OCI-LY3 (cell line): ENCODE data around the gene TSPEAR.

Source experiments
- H2AFZ ChIP-seq: fragments of 200-600, 300-600 bp; shearing (Covaris generic); 2 replicates; pipeline ENCODE4 v1.6.0; 2014; ENCODE audit warnings: antibody characterized with exemption, low read depth, low read length
- H3K27ac ChIP-seq: fragments of 200-600, 300-600 bp; sonication (generic); 2 replicates; pipeline ENCODE4 v1.5.1; 2014; ENCODE audit warnings: mild to moderate bottlenecking, low read length, moderate library complexity, mixed read lengths
- H3K27me3 ChIP-seq: fragments of 200-600, 300-600 bp; sonication (generic); 2 replicates; pipeline ENCODE4 v1.6.1; 2014; ENCODE audit warnings: low read depth, low read length, mixed read lengths
- H3K36me3 ChIP-seq: fragments of 200-600, 300-600 bp; sonication (generic); replicated peaks from 2 replicates; pipeline ENCODE3; 2014; ENCODE audit warnings: low read depth, low read length, mixed read lengths
- H3K4me1 ChIP-seq: fragments of 300-600, 200-600 bp; sonication (generic); 2 replicates; pipeline ENCODE4 v1.6.1; 2014; ENCODE audit warnings: low read length, mixed read lengths
- H3K4me2 ChIP-seq: fragments of 200-600, 300-600 bp; sonication (generic); 2 replicates; pipeline ENCODE4 v1.6.1; 2014; ENCODE audit warnings: low read length, mixed read lengths
- H3K4me3 ChIP-seq: fragments of 300-600, 200-600 bp; sonication (generic); 2 replicates; pipeline ENCODE4 v1.5.1; 2014; ENCODE audit warnings: antibody characterized with exemption, mild to moderate bottlenecking, low read length, moderate library complexity
- H3K79me2 ChIP-seq: fragments of 300-600, 200-600 bp; shearing (Covaris generic); 2 replicates; pipeline ENCODE4 v1.6.1; 2014; ENCODE audit warnings: mild to moderate bottlenecking, low read length, mixed read lengths
- H3K9ac ChIP-seq: fragments of 300-600, 200-600 bp; shearing (Covaris generic); 2 replicates; pipeline ENCODE4 v1.6.0; 2014; ENCODE audit warnings: mild to moderate bottlenecking, low read length, moderate library complexity
- H3K9me3 ChIP-seq: fragments of 200-600, 300-600 bp; shearing (Covaris generic); 2 replicates; pipeline ENCODE4 v1.6.1; 2014; ENCODE audit warnings: low read length, mixed read lengths; ENCODE audit not compliant: insufficient read depth
- H4K20me1 ChIP-seq: fragments of 200-600, 300-600 bp; sonication (generic); 2 replicates; pipeline ENCODE4 v1.6.1; 2016; ENCODE audit warnings: low read length, mixed read lengths; ENCODE audit not compliant: insufficient read depth
- CTCF ChIP-seq: fragments of 200-600, 300-600 bp; sonication (generic); IDR thresholded peaks from 2 replicates; pipeline ENCODE4 v1.5.1; 2014; ENCODE audit warnings: antibody characterized with exemption, low read length, low read depth
- EZH2phosphoT487 ChIP-seq: fragments of 200-600 bp; shearing (Covaris generic); IDR thresholded peaks from 2 replicates; pipeline ENCODE4 v1.6.1; 2018; ENCODE audit warnings: antibody characterized with exemption, mixed run types, low read depth

The TSPEAR gene

DNA sequence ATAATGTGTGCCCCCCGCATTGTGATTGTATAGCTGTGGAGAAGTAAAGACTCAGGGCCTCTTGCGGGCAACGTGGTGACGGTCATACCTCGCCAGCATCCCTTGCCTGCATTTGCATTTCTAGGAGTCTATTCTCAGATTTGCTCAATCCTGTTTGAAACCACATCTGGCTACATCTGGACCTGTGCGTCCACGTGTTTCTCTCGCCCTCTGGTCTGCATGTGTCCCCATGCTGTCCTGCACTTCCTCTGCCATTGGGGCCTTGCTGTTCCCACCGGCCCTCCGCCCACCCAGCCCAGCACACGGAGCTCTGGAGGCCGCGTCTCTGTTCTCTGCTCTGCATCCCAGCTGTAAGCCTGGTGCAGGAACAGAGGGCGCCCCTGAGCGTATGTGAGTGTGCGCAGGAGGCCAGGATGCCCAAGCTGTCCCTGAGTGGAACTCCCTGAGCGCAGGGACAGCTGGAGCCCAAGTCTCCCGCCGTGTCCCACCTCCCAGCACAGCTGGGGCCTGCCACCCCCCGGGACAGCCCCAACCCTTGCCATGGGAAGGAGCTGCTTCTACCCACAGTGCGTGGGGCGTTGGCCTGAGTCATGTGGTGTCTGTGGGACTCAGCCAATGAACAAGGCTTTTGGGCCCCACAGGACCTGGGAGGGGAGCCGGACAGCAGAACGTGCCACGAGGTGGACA, 161.7 kb downstream of the TSPEAR start:
- Histone ChIP-seq H3K4me2 (no peak overlapping the region), H3K4me1 (peaks cover 3% of the 10 kb centered on the region), H3K36me3 (no peaks in the 10 kb centered on the region), H3K9ac (no peak overlapping the region), H4K20me1 (no peaks in the 10 kb centered on the region), H3K9me3 (0 out of 2 replicates have a peak, but pooled peaks cover 9% of the 10 kb centered on the region), H3K4me3 (no peak overlapping the region), H2AFZ (no peak overlapping the region), H3K27ac (no peak overlapping the region), H3K79me2 (no peaks in the 10 kb centered on the region), H3K27me3 (no peaks in the 10 kb centered on the region)
- TF ChIP-seq CTCF: no peak

GRCh38 chr21:44548922-44549321, 162.4 kb downstream of the TSPEAR start:
- Histone ChIP-seq H3K4me1 (peaks cover 3% of the 10 kb centered on the region), H3K79me2 (no peaks in the 10 kb centered on the region), H3K9ac (no peak overlapping the region), H3K27me3 (no peaks in the 10 kb centered on the region), H3K9me3 (0 out of 2 replicates have a peak, but pooled peaks cover 9% of the 10 kb centered on the region), H3K4me3 (no peak overlapping the region), H3K4me2 (no peak overlapping the region), H4K20me1 (no peaks in the 10 kb centered on the region), H2AFZ (no peak overlapping the region), H3K36me3 (no peaks in the 10 kb centered on the region), H3K27ac (no peak overlapping the region)
- no peak for TF ChIP-seq CTCF

DNA sequence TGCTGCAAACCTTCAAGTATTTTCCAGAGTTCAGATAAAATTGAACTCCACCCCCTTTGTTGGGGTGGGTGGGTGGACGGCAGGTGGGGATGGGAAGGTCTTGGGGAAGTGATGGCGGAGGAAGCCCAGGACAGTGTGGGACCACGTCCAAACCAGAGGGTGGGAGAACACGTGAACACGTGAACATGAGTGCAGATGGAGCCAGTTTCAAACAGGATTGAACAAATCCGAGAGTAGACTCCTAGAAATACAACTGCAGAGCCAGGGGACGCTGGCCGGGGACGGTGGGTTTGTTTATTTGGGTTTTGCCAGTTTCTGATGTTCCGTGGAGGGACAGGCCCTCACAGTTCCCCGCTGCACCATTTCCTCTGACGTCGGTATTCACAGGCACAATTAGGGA, 163.0 kb downstream of the TSPEAR start:
- H3K27me3 ChIP-seq: no peaks in the 10 kb centered on the region
- H3K27ac ChIP-seq: no peak overlapping the region

More for the DNA sequence above, 163.0 kb downstream of the TSPEAR start:
- Histone ChIP-seq H3K9ac (no peak overlapping the region), H2AFZ (no peak overlapping the region), H3K4me3 (no peak overlapping the region), H3K36me3 (no peaks in the 10 kb centered on the region), H4K20me1 (no peaks in the 10 kb centered on the region), H3K79me2 (no peaks in the 10 kb centered on the region), H3K4me1 (peaks cover 3% of the 10 kb centered on the region), H3K4me2 (no peak overlapping the region), H3K9me3 (0 out of 2 replicates have a peak, but pooled peaks cover 9% of the 10 kb centered on the region)
- no peak for TF ChIP-seq CTCF
- TF ChIP-seq EZH2phosphoT487: no peak
